HL-60 (cell line): Measurements from ENCODE around the gene RAET1L.
A peak's percentile ranks its signal among the peaks of the same experiment; 100 is the strongest.
"Not testable (repeated sequence)": the region's sequence is repeated elsewhere in the genome, so short reads cannot be mapped to it uniquely, and the experiment has no call there.

ENCODE experiments used
- DNase-seq, 2 experiments: peaks; one replicate each; pipeline ENCODE4 v3.0.0-alpha.2; 2010 to 2020; ENCODE audit warnings: low read depth in 1 of 2, low spot score in 1 of 2
- H3K27ac ChIP-seq: fragments of 250-450 bp; sonication (Bioruptor Pico); replicated peaks from 2 replicates; pipeline ENCODE4 v1.5.1; 2020; ENCODE audit warnings: mild to moderate bottlenecking, moderate library complexity
- H3K27me3 ChIP-seq: fragments of 250-450 bp; sonication (Bioruptor Pico); 2 replicates; pipeline ENCODE4 v1.5.1; 2021; ENCODE audit warnings: mild to moderate bottlenecking, moderate library complexity; ENCODE audit not compliant: insufficient read depth, poor library complexity, severe bottlenecking
- H3K4me3 ChIP-seq: replicated peaks from 2 replicates; pipeline ENCODE4 v1.5.1; 2011; ENCODE audit warnings: mild to moderate bottlenecking, control low read depth, low read length; ENCODE audit not compliant: insufficient read depth
- CTCF ChIP-seq: IDR thresholded peaks from one replicate; pipeline ENCODE4 v1.5.1; 2011; ENCODE audit warnings: low read length, control low read depth, inconsistent platforms; ENCODE audit not compliant: insufficient read depth
- GABPA ChIP-seq: IDR thresholded peaks from 2 replicates; pipeline ENCODE4 v1.6.1; 2012; ENCODE audit warnings: low read depth
- POLR2AphosphoS5 ChIP-seq: IDR thresholded peaks from 2 replicates; pipeline ENCODE4 v1.6.1; 2012; ENCODE audit warnings: low read depth
- SPI1 ChIP-seq: IDR thresholded peaks from 2 replicates; pipeline ENCODE4 v1.6.1; 2012; ENCODE audit warnings: low read depth, mild to moderate bottlenecking, borderline replicate concordance
- TF ChIP-seq, protein P1 (sequence below): IDR thresholded peaks from 2 replicates; pipeline ENCODE4 v1.6.1; 2012; ENCODE audit warnings: low read depth; ENCODE audit not compliant: insufficient replicate concordance

RAET1L gene

GRCh38 chr6:149995235-149995750, 30.0 kb downstream of the RAET1L start:
- TF ChIP-seq GABPA (no peak), POLR2AphosphoS5 (no peak), SPI1 (no peak), CTCF (no peak)
- TF ChIP-seq, protein P1, sequence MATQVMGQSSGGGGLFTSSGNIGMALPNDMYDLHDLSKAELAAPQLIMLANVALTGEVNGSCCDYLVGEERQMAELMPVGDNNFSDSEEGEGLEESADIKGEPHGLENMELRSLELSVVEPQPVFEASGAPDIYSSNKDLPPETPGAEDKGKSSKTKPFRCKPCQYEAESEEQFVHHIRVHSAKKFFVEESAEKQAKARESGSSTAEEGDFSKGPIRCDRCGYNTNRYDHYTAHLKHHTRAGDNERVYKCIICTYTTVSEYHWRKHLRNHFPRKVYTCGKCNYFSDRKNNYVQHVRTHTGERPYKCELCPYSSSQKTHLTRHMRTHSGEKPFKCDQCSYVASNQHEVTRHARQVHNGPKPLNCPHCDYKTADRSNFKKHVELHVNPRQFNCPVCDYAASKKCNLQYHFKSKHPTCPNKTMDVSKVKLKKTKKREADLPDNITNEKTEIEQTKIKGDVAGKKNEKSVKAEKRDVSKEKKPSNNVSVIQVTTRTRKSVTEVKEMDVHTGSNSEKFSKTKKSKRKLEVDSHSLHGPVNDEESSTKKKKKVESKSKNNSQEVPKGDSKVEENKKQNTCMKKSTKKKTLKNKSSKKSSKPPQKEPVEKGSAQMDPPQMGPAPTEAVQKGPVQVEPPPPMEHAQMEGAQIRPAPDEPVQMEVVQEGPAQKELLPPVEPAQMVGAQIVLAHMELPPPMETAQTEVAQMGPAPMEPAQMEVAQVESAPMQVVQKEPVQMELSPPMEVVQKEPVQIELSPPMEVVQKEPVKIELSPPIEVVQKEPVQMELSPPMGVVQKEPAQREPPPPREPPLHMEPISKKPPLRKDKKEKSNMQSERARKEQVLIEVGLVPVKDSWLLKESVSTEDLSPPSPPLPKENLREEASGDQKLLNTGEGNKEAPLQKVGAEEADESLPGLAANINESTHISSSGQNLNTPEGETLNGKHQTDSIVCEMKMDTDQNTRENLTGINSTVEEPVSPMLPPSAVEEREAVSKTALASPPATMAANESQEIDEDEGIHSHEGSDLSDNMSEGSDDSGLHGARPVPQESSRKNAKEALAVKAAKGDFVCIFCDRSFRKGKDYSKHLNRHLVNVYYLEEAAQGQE, result no peak
- no peak overlapping the region for H3K4me3 ChIP-seq
- H3K27ac ChIP-seq, result no peak overlapping the region
- no peak for DNase-seq
- peaks cover 33% of the 10 kb centered on the region for H3K27me3 ChIP-seq

- no peak for DNase-seq
- Histone ChIP-seq H3K27me3 (peaks cover 65% of the 10 kb centered on the region), H3K4me3 (no peak overlapping the region), H3K27ac (no peak overlapping the region)
- no peak for TF ChIP-seq CTCF
- no peak for TF ChIP-seq SPI1
- no peak for TF ChIP-seq GABPA
- TF ChIP-seq POLR2AphosphoS5, result no peak
- TF ChIP-seq, protein P1, result no peak
Measured at GRCh38 chr6:149991838-149992237, 33.5 kb downstream of the RAET1L start.

GRCh38 chr6:149991472-149991795, 33.9 kb downstream of the RAET1L start:
- DNase-seq, H3K27ac ChIP-seq, H3K4me3 ChIP-seq: not testable (repeated sequence)
- H3K27me3 ChIP-seq, result peaks cover 67% of the 10 kb centered on the region

DNA sequence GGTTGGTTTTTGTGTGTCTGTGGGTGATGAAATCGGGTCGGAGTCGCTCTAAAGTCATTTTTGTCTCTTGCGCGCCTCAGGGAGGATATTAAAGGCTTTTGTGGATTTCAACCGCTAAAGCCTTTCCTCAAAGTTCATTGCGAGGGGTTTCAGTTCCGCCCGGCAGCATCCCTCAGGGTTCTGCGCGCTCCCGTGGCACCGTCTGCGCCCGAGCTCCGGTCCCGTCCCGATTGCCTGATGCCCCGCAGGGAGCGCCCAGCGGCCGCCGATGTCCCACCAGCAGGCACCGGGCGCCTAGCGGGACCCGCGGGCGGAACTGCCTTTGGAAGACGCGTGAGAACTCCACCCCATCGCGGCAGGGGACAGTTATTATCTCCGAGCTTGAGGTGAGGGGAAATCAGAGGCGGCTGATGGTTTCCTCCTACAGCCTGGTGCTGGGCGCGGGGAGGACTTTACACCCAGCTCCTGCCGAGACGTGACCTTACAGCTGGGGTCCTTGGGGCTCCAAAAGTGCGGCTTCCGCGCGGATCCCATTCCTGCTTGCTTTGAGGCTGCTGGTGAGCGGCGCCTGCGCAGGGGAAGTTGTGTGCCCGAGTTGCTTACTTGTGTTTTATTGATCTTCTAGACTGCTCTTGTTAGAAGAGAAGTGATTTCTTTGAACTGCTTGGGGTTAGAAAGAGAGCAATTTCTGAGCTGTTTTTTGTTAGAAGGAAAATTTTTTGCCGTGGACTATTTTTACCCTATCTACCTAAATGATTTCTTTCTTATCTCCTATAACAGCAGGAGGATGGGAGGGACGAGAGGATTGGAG, 34.5 kb downstream of the RAET1L start:
- Histone ChIP-seq H3K27me3 (peaks cover 70% of the 10 kb centered on the region), H3K27ac (no peak overlapping the region), H3K4me3 (peak overlapping the region; percentile 30)
- DNase-seq, result no peak
- no peak for TF ChIP-seq CTCF
- no peak for TF ChIP-seq POLR2AphosphoS5
- no peak for TF ChIP-seq GABPA
- TF ChIP-seq, protein P1, result no peak
- no peak for TF ChIP-seq SPI1
